Ascending aorta (tissue), 2 donors: ENCODE data around the gene ANXA10. TPM values are rescaled to one million over a fixed set of nuclear protein-coding genes. Genes with fewer than 3 reads are reported as not detected.

ENCODE experiments used
- DNase-seq, 2 donors: peaks; one replicate each; pipeline ENCODE4 v3.0.0-alpha.2; 2019; ENCODE audit warnings: low spot score in 2 of 2
- H3K27ac ChIP-seq, 2 donors: fragments of 200-600 bp; sonication (generic); one replicate each; pipeline ENCODE4 v1.5.1; 2016 to 2017; ENCODE audit warnings: mild to moderate bottlenecking in 1 of 2
- H3K27me3 ChIP-seq: fragments of 200-600 bp; sonication (generic); one replicate; pipeline ENCODE4 v1.5.1; 2017
- H3K36me3 ChIP-seq, 2 donors: fragments of 200-600 bp; sonication (generic); one replicate each; pipeline ENCODE4 v1.5.1; 2016
- H3K4me1 ChIP-seq, 2 donors: fragments of 200-600 bp; sonication (generic); one replicate each; pipeline ENCODE4 v1.5.1; 2016 to 2017; ENCODE audit warnings: mild to moderate bottlenecking in 1 of 2
- H3K4me3 ChIP-seq, 2 donors: fragments of 200-600 bp; sonication (generic); one replicate each; pipeline ENCODE4 v1.5.1; 2016 to 2017; ENCODE audit warnings: mild to moderate bottlenecking in 1 of 2
- H3K9me3 ChIP-seq, 2 donors: fragments of 200-600 bp; sonication (generic); one replicate each; pipeline ENCODE4 v1.5.1; 2016
- CTCF ChIP-seq, 3 experiments: fragments of 200-600 bp in 2 of 3; fragments of 450-650 bp in 1 of 3; sonication (generic) in 2 of 3; IDR thresholded peaks; one replicate each; pipeline ENCODE4 v1.5.1; 2016 to 2019; ENCODE audit warnings: antibody characterized with exemption in 3 of 3, mild to moderate bottlenecking in 1 of 3, moderate library complexity in 1 of 3
- intact Hi-C: fragments of 100-400 bp; cut with DNase I; formaldehyde crosslinking; loops from one replicate; pipeline ENCODE4 v1.15.1; 2023
- total RNA-seq: library from RNA; depleted of rRNA; stranded (reverse); fragments of >200 nt; gene quantifications from one replicate; pipeline ENCODE4 v1.1.0, GENCODE V29; 2016

ANXA10 gene
- total RNA-seq, 1 donor from 2014 or later: not detected

- Histone ChIP-seq H3K27me3 (no peaks in the 10 kb centered on the region), H3K4me1 (no peaks in the 10 kb centered on the region), H3K36me3 (no peaks in the 10 kb centered on the region), H3K4me3 (no peak overlapping the region), H3K9me3 (no peaks in the 10 kb centered on the region), H3K27ac (no peak overlapping the region)
- DNase-seq: no peak
- intact Hi-C loops: no loop called here
- no peak for TF ChIP-seq CTCF (IDR thresholded peaks at IDR 0.05)
These were observed 25.8 kb downstream of the ANXA10 start for GRCh38 chr4:168118116-168118655.

DNA sequence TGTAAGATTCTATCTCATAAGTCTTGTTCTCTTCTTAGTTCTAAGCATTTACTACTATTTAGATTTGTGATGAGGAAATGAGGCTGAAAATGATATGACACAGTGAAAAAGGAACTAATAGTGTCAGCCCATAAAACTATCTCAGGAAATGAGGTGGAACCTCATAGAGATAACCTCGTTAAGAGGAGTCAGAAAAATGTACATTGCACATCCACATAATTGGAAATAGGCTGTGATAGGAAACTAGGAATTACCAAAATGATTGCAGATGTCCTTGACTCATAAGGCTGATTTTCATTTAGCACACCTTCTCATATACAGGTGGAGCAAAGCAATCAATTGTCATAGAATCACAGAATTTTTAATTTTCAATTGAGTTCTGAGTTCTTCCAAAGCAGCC is 26.8 kb downstream of the ANXA10 start:
- Histone ChIP-seq H3K9me3 (no peaks in the 10 kb centered on the region), H3K4me1 (no peaks in the 10 kb centered on the region), H3K36me3 (no peaks in the 10 kb centered on the region), H3K27ac (no peak overlapping the region), H3K4me3 (no peak overlapping the region), H3K27me3 (no peaks in the 10 kb centered on the region)
- TF ChIP-seq CTCF (IDR thresholded peaks at IDR 0.05): no peak
- intact Hi-C loops: no loop called here
- no peak for DNase-seq

GRCh38 chr4:168119890-168120289 is 27.6 kb downstream of the ANXA10 start:
- no peaks in the 10 kb centered on the region for H3K36me3 ChIP-seq
- TF ChIP-seq CTCF (IDR thresholded peaks at IDR 0.05): no peak
- H3K4me3 ChIP-seq: no peak overlapping the region
- H3K4me1 ChIP-seq: no peaks in the 10 kb centered on the region
- DNase-seq: no peak
- H3K27ac ChIP-seq: no peak overlapping the region
- H3K9me3 ChIP-seq: no peaks in the 10 kb centered on the region
- intact Hi-C loops: no loop called here
- H3K27me3 ChIP-seq: no peaks in the 10 kb centered on the region

- Histone ChIP-seq H3K9me3 (no peaks in the 10 kb centered on the region), H3K36me3 (no peaks in the 10 kb centered on the region), H3K4me1 (no peaks in the 10 kb centered on the region), H3K4me3 (no peak overlapping the region), H3K27me3 (no peaks in the 10 kb centered on the region), H3K27ac (no peak overlapping the region)
- no peak for TF ChIP-seq CTCF (IDR thresholded peaks at IDR 0.05)
- no peak for DNase-seq
- intact Hi-C loops: no loop called here
These were observed 28.5 kb downstream of the ANXA10 start for GRCh38 chr4:168120811-168121210.

- Histone ChIP-seq H3K27ac (no peak overlapping the region), H3K36me3 (no peaks in the 10 kb centered on the region), H3K9me3 (no peaks in the 10 kb centered on the region), H3K27me3 (no peaks in the 10 kb centered on the region), H3K4me1 (no peaks in the 10 kb centered on the region), H3K4me3 (no peak overlapping the region)
- DNase-seq: no peak
- intact Hi-C loops: no loop called here
- TF ChIP-seq CTCF (IDR thresholded peaks at IDR 0.05): no peak
These were observed 31.8 kb downstream of the ANXA10 start for GRCh38 chr4:168124008-168124641.
